ENCODE results near the gene PALB2. TPM values are rescaled to one million over a fixed set of nuclear protein-coding genes. Genes with fewer than 3 reads are reported as not detected.
A peak's percentile ranks its signal among the peaks of the same experiment; 100 is the strongest.

PALB2 gene
- total RNA-seq (1 to 10 TPM; 2.5 to 6.1 (median 4.7) TPM), polyA plus RNA-seq (1 to 10 TPM; 3.4 to 8.6 TPM)
- long read RNA-seq, donor 1, full-length matches to known transcripts, result 2 of 3 reads
- long read RNA-seq, donor 1, partial matches to known transcripts, result 0 of 3 reads
- long read RNA-seq, donor 1, other reads (novel, unspliced or antisense), result 1 of 3 reads
- long read RNA-seq, donor 2, full-length matches to known transcripts, result 7 of 9 reads
- long read RNA-seq, donor 2, partial matches to known transcripts, result 1 of 9 reads
- long read RNA-seq, donor 2, other reads (novel, unspliced or antisense), result 1 of 9 reads
- long read RNA-seq, donor 3, full-length matches to known transcripts, result 4 of 8 reads
- long read RNA-seq, donor 3, partial matches to known transcripts, result 2 of 8 reads
- long read RNA-seq, donor 3, other reads (novel, unspliced or antisense), result 2 of 8 reads

DNA sequence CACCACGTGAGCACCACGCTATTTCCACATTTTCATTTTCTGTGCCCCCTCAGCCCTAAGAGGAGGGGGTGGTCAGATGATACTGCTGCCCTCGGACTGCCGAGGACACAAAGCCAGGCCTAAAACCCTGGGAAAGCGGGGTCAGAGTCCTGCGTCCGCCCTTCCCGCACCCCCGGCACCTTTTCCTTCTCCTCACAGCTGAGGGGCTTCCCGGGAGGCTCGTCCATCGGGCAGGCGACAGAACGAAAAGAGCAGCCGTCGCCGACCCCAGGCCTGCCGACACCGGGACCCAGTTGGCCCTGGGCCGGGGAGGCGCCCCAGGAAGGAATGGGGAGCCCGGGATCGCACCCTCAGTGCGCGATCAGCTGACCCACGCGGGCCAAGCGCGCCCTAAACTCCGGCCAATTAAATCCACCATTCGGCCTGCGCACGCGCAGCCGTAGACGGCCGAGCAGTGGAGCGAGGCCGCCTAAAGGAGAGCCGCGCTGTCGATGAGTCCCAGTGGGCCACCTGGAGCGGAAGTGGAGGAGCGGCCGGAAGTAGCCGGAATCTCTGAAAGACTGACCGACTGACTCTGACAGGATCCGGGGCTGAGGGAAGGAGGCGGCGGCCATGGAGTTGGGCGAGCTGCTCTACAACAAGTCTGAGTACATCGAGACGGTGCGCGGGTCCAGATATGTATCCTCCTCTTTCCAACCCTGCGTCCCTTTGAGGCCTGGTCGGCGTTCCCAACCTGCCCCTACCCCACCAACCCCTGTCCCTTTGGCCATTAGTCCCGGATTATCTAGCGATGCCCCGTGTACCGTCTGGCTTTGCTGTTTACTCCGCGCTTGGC is at the start of gene PALB2, which contains the start of gene DCTN5:
TSS of gene PALB2 (minus strand) at position 380 of the 835 bp plus-strand sequence. CDS start at position 227, 153 bp downstream.
TSS of gene DCTN5 (plus strand) at position 536 of the 835 bp plus-strand sequence. CDS start at position 613, 77 bp downstream.
- ATAC-seq (peak; percentile 100), DNase-seq (peak; percentile 92 to 93)
- Histone ChIP-seq H3K9me3 (no peaks in the 10 kb centered on the region), H3K36me3 (peaks cover 0 to 62% (median 21%) of the 10 kb centered on the region in 9 donors), H3K4me1 (peaks cover 11 to 36% (median 24%) of the 10 kb centered on the region in 9 donors), H3K27me3 (no peaks in the 10 kb centered on the region), H3K4me3 (peak within 1 kb of the TSS; percentile 70 to 99 (median 87)), H3K27ac (peak within 1 kb of the TSS; percentile 61 to 94 (median 84))
- TF ChIP-seq, protein P1, sequence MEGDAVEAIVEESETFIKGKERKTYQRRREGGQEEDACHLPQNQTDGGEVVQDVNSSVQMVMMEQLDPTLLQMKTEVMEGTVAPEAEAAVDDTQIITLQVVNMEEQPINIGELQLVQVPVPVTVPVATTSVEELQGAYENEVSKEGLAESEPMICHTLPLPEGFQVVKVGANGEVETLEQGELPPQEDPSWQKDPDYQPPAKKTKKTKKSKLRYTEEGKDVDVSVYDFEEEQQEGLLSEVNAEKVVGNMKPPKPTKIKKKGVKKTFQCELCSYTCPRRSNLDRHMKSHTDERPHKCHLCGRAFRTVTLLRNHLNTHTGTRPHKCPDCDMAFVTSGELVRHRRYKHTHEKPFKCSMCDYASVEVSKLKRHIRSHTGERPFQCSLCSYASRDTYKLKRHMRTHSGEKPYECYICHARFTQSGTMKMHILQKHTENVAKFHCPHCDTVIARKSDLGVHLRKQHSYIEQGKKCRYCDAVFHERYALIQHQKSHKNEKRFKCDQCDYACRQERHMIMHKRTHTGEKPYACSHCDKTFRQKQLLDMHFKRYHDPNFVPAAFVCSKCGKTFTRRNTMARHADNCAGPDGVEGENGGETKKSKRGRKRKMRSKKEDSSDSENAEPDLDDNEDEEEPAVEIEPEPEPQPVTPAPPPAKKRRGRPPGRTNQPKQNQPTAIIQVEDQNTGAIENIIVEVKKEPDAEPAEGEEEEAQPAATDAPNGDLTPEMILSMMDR (IDR thresholded peaks at IDR 0.05), result no peak
- 0% methylated on average over 64 of the region's 64 CpGs for WGBS, 2 donors
- intact Hi-C loops (cut with DNase I), result no loop called here

DNA sequence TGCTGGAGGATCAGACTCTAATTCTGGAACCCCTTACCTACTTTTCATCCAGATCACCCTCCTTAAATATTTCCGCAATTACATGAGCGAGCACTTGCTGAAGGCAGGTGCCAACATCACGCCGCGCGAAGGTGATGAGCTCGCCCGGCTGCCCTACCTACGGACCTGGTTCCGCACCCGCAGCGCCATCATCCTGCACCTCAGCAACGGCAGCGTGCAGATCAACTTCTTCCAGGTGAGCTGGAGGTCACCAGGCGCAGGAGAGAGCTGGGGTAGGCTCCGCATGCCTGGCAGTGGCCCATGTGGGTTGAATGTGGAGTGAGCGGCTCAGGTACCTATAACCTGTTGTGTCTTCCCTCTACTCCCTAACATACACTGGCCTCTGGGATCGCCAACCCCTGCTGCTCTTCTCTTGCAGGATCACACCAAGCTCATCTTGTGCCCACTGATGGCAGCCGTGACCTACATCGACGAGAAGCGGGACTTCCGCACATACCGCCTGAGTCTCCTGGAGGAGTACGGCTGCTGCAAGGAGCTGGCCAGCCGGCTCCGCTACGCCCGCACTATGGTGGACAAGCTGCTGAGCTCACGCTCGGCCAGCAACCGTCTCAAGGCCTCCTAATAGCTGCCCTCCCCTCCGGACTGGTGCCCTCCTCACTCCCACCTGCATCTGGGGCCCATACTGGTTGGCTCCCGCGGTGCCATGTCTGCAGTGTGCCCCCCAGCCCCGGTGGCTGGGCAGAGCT is 48.5 kb upstream of the PALB2 start:
- DNase-seq (no peak), ATAC-seq (no peak)
- TF ChIP-seq, protein P1 (IDR thresholded peaks at IDR 0.05), result no peak
- Histone ChIP-seq H3K4me3 (no peak overlapping the region), H3K9me3 (no peaks in the 10 kb centered on the region), H3K27me3 (no peaks in the 10 kb centered on the region), H3K4me1 (peaks cover 0 to 5% (median 3%) of the 10 kb centered on the region in 9 donors), H3K36me3 (peaks cover 0 to 70% (median 31%) of the 10 kb centered on the region in 9 donors), H3K27ac (no peak overlapping the region)
- intact Hi-C loops (cut with DNase I), result no loop called here
- WGBS, 2 donors, result 97 to 98% methylated on average over 36 of the region's 36 CpGs

DNA sequence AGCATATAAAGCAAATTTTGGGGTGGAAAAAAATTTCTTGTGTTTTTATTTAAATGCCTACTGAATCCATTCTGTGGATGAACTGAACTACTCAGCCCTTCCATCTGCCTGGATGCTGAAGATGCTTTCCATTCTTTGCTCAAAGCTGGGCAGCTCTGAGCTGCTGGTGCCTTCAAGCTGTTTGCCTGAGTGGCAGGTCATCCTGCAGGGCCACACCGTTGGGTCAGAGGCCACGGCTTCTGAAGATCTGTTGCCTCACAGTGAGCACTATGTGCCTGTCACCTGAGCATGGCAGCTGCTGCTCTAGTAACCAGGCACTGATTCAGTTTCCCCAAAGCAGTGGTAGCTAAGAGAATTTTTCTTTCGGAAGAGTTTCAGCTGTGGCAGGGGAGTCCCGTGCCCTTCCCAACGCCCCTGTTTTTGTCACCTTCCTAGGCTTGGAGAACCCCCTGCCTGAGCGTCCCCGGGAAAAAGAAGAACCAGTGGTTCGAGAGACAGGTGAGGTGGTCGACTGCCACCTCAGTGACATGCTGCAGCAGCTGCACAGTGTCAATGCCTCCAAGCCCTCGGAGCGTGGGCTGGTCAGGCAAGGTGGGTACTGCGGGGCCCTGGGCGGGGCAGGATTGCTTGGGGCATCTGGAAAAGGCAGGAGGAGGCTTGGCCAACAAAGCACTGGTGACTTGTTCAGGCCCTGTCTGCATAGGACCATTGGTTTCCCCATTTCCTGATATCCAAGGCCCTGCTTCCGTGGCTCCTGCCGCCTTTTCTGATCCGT is 46.1 kb upstream of the PALB2 start:
- TF ChIP-seq, protein P1 (IDR thresholded peaks at IDR 0.05), result no peak
- Histone ChIP-seq H3K27me3 (no peaks in the 10 kb centered on the region), H3K4me1 (peaks cover 0 to 2% (median 0%) of the 10 kb centered on the region in 9 donors), H3K9me3 (no peaks in the 10 kb centered on the region), H3K27ac (no peak overlapping the region), H3K36me3 (peaks cover 0 to 88% (median 38%) of the 10 kb centered on the region in 9 donors), H3K4me3 (no peak overlapping the region)
- intact Hi-C loops (cut with DNase I), result no loop called here
- ATAC-seq, result no peak
- 94 to 95% methylated on average over 16 of the region's 16 CpGs for WGBS, 2 donors
- DNase-seq, result no peak

All from heart right ventricle (tissue), 16 donors.